Calu3 (cell line): ENCODE measurements around the gene TMEM201. TPM values are rescaled to one million over a fixed set of nuclear protein-coding genes. Genes with fewer than 3 reads are reported as not detected.

Source experiments
- BruUV-seq: library from RNA; stranded (reverse); fragments of 400-500 nt; replicated peaks from 2 replicates; lab custom pipeline; 2021; lab: Mats Ljungman, UMichigan
- CTCF ChIA-PET: fragments of 300-600 bp; sonication (Branson Sonifier 250); formaldehyde crosslinking; loops from one replicate; lab custom pipeline; 2022; ENCODE audit warnings: antibody characterized with exemption; lab: Charles Lee
- DNase-seq: peaks from one replicate; pipeline ENCODE4 v3.0.0; 2022
- H3K27ac Mint-ChIP-seq: one replicate; pipeline ENCODE4 v1.8.0; 2022; ENCODE audit warnings: mixed read lengths; ENCODE audit not compliant: unreplicated experiment
- H3K27me3 Mint-ChIP-seq: one replicate; pipeline ENCODE4 v1.8.0; 2022; ENCODE audit warnings: mixed read lengths; ENCODE audit not compliant: unreplicated experiment
- H3K36me3 Mint-ChIP-seq: one replicate; pipeline ENCODE4 v1.8.0; 2022; ENCODE audit warnings: mild to moderate bottlenecking, moderate library complexity, mixed read lengths; ENCODE audit not compliant: insufficient read depth, unreplicated experiment
- H3K4me1 Mint-ChIP-seq: one replicate; pipeline ENCODE4 v1.8.0; 2022; ENCODE audit warnings: mild to moderate bottlenecking, low read depth, mixed read lengths; ENCODE audit not compliant: unreplicated experiment
- H3K4me3 Mint-ChIP-seq: one replicate; pipeline ENCODE4 v1.8.0; 2022; ENCODE audit warnings: mild to moderate bottlenecking, low read depth, moderate library complexity, mixed read lengths; ENCODE audit not compliant: unreplicated experiment
- H3K9me3 Mint-ChIP-seq: one replicate; pipeline ENCODE4 v1.8.0; 2022; ENCODE audit warnings: low read depth, mixed read lengths; ENCODE audit not compliant: unreplicated experiment
- CTCF ChIP-seq: fragments of 200-600 bp; IDR thresholded peaks from one replicate; pipeline ENCODE4 v1.8.0; 2022; ENCODE audit warnings: antibody characterized with exemption; ENCODE audit not compliant: unreplicated experiment
- intact Hi-C: fragments of 100-400 bp; cut with micrococcal nuclease; formaldehyde crosslinking; loops from one replicate; pipeline ENCODE4 v1.10.0; 2022; ENCODE audit not compliant: unreplicated experiment
- total RNA-seq: library from RNA; stranded (reverse); gene quantifications from 2 replicates; pipeline ENCODE4 v1.2.3, GENCODE V29; 2022

TMEM201 gene
- total RNA-seq, 1 experiment from 2014 or later: 18.5 TPM

- CTCF ChIA-PET: interaction anchor here (0.7 kb wide), 1 partner anchor 390 kb away, joined by 5 read pairs; no protein-coding TSS in a partner anchor
- intact Hi-C loops: no loop called here
- H3K9me3 Mint-ChIP-seq: no peaks in the 10 kb centered on the region
- peaks cover 15% of the 10 kb centered on the region for H3K36me3 Mint-ChIP-seq
- H3K4me3 Mint-ChIP-seq: no peak overlapping the region
- peak overlapping the region; percentile 54 for H3K27ac Mint-ChIP-seq
- no TSS peak for BruUV-seq
- H3K27me3 Mint-ChIP-seq: no peaks in the 10 kb centered on the region
- no peak for DNase-seq
- no peaks in the 10 kb centered on the region for H3K4me1 Mint-ChIP-seq
- TF ChIP-seq CTCF: no peak
Measured at GRCh38 chr1:9580942-9581341, 7.8 kb upstream of the TMEM201 start.

- intact Hi-C loops: no loop called here
- CTCF ChIA-PET: interaction anchor here (0.7 kb wide), 1 partner anchor 1540 kb away, joined by 3 read pairs; no protein-coding TSS in a partner anchor
- no peak overlapping the region for H3K27ac Mint-ChIP-seq
Measured at GRCh38 chr1:9586147-9586766, 2.5 kb upstream of the TMEM201 start.

GRCh38 chr1:9589144-9589718 lies 520 bp downstream of the TMEM201 start:
- Mint-ChIP-seq H3K4me1 (no peaks in the 10 kb centered on the region), H3K4me3 (peak overlapping the region; percentile 71), H3K27ac (no peak overlapping the region), H3K9me3 (no peaks in the 10 kb centered on the region), H3K36me3 (peaks cover 8% of the 10 kb centered on the region), H3K27me3 (no peaks in the 10 kb centered on the region)
- BruUV-seq: no TSS peak
- TF ChIP-seq CTCF: no peak
- peak; percentile 10 for DNase-seq
- CTCF ChIA-PET: no interaction called here
- intact Hi-C loops: no loop called here

More at GRCh38 chr1:9586147-9586766, 2.5 kb upstream of the TMEM201 start:
- no peaks in the 10 kb centered on the region for H3K27me3 Mint-ChIP-seq
- peaks cover 13% of the 10 kb centered on the region for H3K36me3 Mint-ChIP-seq
- no peak for DNase-seq
- BruUV-seq: no TSS peak
- no peak overlapping the region for H3K4me3 Mint-ChIP-seq
- H3K4me1 Mint-ChIP-seq: no peaks in the 10 kb centered on the region
- TF ChIP-seq CTCF: no peak
- H3K9me3 Mint-ChIP-seq: no peaks in the 10 kb centered on the region

- BruUV-seq: TSS peak; percentile 22
- no peak overlapping the region for H3K27ac Mint-ChIP-seq
Measured at GRCh38 chr1:9589719-9590157, 1.0 kb downstream of the TMEM201 start.

More at GRCh38 chr1:9589719-9590157, 1.0 kb downstream of the TMEM201 start:
- no peaks in the 10 kb centered on the region for H3K27me3 Mint-ChIP-seq
- no peaks in the 10 kb centered on the region for H3K9me3 Mint-ChIP-seq
- intact Hi-C loops: no loop called here
- no peak for DNase-seq
- CTCF ChIA-PET: no interaction called here
- H3K36me3 Mint-ChIP-seq: peaks cover 8% of the 10 kb centered on the region
- H3K4me1 Mint-ChIP-seq: no peaks in the 10 kb centered on the region
- TF ChIP-seq CTCF: no peak
- H3K4me3 Mint-ChIP-seq: peak overlapping the region; percentile 71
